Cardiac fibroblast (primary cell): ENCODE results near the gene MUC5B.

Experiments
- DNase-seq, 2 donors: peaks; one replicate each; pipeline versions ENCODE4 v3.0.0 to v3.0.0-alpha.2; 2010; ENCODE audit warnings: low read depth in 2 of 2
- H3K4me3 ChIP-seq, 2 donors: replicated peaks in 1 of 2; 1 replicate in 1 of 2; 2 replicates in 1 of 2; pipeline ENCODE4 v1.5.1; 2011; ENCODE audit warnings: low read depth in 2 of 2, low read length in 2 of 2, mild to moderate bottlenecking in 2 of 2, moderate library complexity in 1 of 2
- TF ChIP-seq, protein P1 (sequence below): IDR thresholded peaks from one replicate; pipeline ENCODE4 v1.5.1; 2011; ENCODE audit warnings: low read depth, mild to moderate bottlenecking, low read length, inconsistent platforms

Gene MUC5B

DNA sequence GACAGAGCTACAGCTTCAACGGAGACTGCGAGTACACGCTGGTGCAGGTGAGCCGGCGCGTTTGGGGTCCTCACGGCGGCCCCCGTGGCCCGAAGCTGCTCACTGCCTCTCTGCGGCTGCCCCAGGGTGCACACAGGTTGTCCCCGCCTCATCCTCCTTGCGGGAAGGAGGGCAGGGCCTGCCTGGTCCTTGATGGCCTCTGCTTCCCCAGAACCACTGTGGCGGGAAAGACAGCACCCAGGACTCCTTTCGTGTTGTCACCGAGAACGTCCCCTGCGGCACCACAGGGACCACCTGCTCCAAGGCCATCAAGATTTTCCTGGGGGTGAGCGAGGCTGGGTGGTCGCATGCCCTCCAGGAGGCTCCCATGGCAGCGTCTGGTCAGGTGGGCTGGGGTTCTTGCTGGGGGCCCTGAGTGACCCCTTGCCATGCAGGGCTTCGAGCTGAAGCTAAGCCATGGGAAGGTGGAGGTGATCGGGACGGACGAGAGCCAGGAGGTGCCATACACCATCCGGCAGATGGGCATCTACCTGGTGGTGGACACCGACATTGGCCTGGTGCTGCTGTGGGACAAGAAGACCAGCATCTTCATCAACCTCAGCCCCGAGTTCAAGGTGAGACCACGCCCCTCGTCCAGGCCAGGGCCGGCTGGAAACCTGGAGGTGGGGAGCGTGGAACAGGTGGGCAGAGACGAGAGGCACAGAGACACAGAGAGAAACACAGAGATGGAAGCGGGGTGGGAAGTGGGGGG lies 45.7 kb upstream of the MUC5B start:
- TF ChIP-seq, protein P1, sequence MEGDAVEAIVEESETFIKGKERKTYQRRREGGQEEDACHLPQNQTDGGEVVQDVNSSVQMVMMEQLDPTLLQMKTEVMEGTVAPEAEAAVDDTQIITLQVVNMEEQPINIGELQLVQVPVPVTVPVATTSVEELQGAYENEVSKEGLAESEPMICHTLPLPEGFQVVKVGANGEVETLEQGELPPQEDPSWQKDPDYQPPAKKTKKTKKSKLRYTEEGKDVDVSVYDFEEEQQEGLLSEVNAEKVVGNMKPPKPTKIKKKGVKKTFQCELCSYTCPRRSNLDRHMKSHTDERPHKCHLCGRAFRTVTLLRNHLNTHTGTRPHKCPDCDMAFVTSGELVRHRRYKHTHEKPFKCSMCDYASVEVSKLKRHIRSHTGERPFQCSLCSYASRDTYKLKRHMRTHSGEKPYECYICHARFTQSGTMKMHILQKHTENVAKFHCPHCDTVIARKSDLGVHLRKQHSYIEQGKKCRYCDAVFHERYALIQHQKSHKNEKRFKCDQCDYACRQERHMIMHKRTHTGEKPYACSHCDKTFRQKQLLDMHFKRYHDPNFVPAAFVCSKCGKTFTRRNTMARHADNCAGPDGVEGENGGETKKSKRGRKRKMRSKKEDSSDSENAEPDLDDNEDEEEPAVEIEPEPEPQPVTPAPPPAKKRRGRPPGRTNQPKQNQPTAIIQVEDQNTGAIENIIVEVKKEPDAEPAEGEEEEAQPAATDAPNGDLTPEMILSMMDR, result no peak
- H3K4me3 ChIP-seq, result no peak overlapping the region
- DNase-seq, result no peak

- no peak overlapping the region for H3K4me3 ChIP-seq
- no peak for DNase-seq
- TF ChIP-seq, protein P1, result no peak
Measured at GRCh38 chr11:1177771-1178090, 45.1 kb upstream of the MUC5B start.

GRCh38 chr11:1178201-1178885 lies 44.5 kb upstream of the MUC5B start:
- TF ChIP-seq, protein P1, result no peak
- DNase-seq, result no peak
- no peak overlapping the region for H3K4me3 ChIP-seq

- H3K4me3 ChIP-seq, result no peak overlapping the region
- DNase-seq, result no peak
- TF ChIP-seq, protein P1, result no peak
Measured at GRCh38 chr11:1178906-1179305, 44.0 kb upstream of the MUC5B start.

- no peak overlapping the region for H3K4me3 ChIP-seq
- TF ChIP-seq, protein P1, result no peak
- no peak for DNase-seq
Measured at GRCh38 chr11:1179641-1180040, 43.2 kb upstream of the MUC5B start.

GRCh38 chr11:1180171-1180570 lies 42.7 kb upstream of the MUC5B start:
- H3K4me3 ChIP-seq, result no peak overlapping the region
- no peak for DNase-seq
- TF ChIP-seq, protein P1, result no peak
